IMR-90 (cell line): Measurements from ENCODE around the gene ADPRM.

Experiments used
- BHLHE40 ChIP-seq: fragments of 150-350 bp; IDR thresholded peaks from 2 replicates; pipeline ENCODE4 v1.6.1; 2016; ENCODE audit warnings: mild to moderate bottlenecking, low read depth, low read length
- CEBPB ChIP-seq: IDR thresholded peaks from 2 replicates; pipeline ENCODE4 v1.6.1; 2012; ENCODE audit warnings: low read depth, low read length, improper control_type of control experiment
- CHD1 ChIP-seq: IDR thresholded peaks from 2 replicates; pipeline ENCODE4 v1.6.1; 2012; ENCODE audit warnings: low read depth, low read length, improper control_type of control experiment
- CTCF ChIP-seq: conservative IDR thresholded peaks from 2 replicates; pipeline ENCODE4 v1.5.1; 2012; ENCODE audit warnings: mild to moderate bottlenecking, low read depth, low read length, improper control_type of control experiment
- ELK1 ChIP-seq: fragments of 150-350 bp; IDR thresholded peaks from 2 replicates; pipeline ENCODE4 v1.6.1; 2016; ENCODE audit warnings: low read depth, mild to moderate bottlenecking, low read length, moderate library complexity, borderline replicate concordance
- MAZ ChIP-seq: IDR thresholded peaks from 2 replicates; pipeline ENCODE4 v1.6.1; 2012; ENCODE audit warnings: low read depth, mild to moderate bottlenecking, low read length, improper control_type of control experiment, moderate library complexity, borderline replicate concordance
- MXI1 ChIP-seq: IDR thresholded peaks from 2 replicates; pipeline ENCODE4 v1.6.1; 2012; ENCODE audit warnings: low read depth, mild to moderate bottlenecking, low read length, moderate library complexity, borderline replicate concordance
- POLR2A ChIP-seq: IDR thresholded peaks from 2 replicates; pipeline ENCODE4 v1.6.1; 2012; ENCODE audit warnings: mild to moderate bottlenecking, low read depth, low read length
- RAD21 ChIP-seq: IDR thresholded peaks from 2 replicates; pipeline ENCODE4 v1.6.1; 2012; ENCODE audit warnings: low read length, improper control_type of control experiment
- RCOR1 ChIP-seq: IDR thresholded peaks from 2 replicates; pipeline ENCODE4 v1.6.1; 2012; ENCODE audit warnings: mild to moderate bottlenecking, low read length, improper control_type of control experiment; ENCODE audit not compliant: insufficient replicate concordance
- RFX5 ChIP-seq: IDR thresholded peaks from 2 replicates; pipeline ENCODE4 v1.8.0; 2012; ENCODE audit warnings: low read depth, mild to moderate bottlenecking, low read length, moderate library complexity
- SMC3 ChIP-seq: fragments of 150-350 bp; IDR thresholded peaks from 2 replicates; pipeline ENCODE4 v1.6.1; 2016; ENCODE audit warnings: low read depth, mild to moderate bottlenecking, antibody characterized with exemption, low read length, moderate library complexity
- TF ChIP-seq, protein P1 (sequence below): fragments of 150-350 bp; IDR thresholded peaks from 2 replicates; pipeline ENCODE4 v1.6.1; 2017; ENCODE audit warnings: mild to moderate bottlenecking, antibody characterized with exemption, low read length, low read depth

DNA sequence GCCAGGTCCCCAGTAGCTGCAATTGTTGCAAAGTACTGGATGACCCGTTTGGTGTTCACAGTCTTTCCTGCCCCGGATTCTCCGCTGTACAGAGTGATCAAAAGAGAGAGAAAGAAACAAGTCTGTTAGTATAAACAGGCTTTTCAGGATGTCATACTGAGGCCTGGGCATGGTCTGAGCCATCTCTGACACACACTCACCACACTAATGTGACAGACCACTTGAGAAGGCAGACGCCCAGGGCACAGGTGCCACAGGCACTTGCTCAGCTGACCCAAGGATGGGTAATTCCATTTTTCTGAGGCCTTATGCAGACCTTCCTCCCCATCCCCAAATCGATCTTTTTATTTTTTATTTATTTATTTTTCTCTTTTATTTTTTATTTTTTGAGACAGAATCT is 47.8 kb upstream of the ADPRM start:
- no peak for TF ChIP-seq POLR2A
- no peak for TF ChIP-seq CTCF
- TF ChIP-seq, protein P1, sequence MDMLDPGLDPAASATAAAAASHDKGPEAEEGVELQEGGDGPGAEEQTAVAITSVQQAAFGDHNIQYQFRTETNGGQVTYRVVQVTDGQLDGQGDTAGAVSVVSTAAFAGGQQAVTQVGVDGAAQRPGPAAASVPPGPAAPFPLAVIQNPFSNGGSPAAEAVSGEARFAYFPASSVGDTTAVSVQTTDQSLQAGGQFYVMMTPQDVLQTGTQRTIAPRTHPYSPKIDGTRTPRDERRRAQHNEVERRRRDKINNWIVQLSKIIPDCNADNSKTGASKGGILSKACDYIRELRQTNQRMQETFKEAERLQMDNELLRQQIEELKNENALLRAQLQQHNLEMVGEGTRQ: no peak
- no peak for TF ChIP-seq BHLHE40
- no peak for TF ChIP-seq MXI1
- no peak for TF ChIP-seq CHD1
- TF ChIP-seq MAZ: no peak
- TF ChIP-seq SMC3: no peak
- no peak for TF ChIP-seq RAD21
- TF ChIP-seq ELK1: no peak
- TF ChIP-seq CEBPB: no peak
- TF ChIP-seq RCOR1: no peak
- no peak for TF ChIP-seq RFX5
